GM23338 (cell line): ENCODE results near the gene IL9.

Experiments
- CREB1 ChIP-seq: fragments of 250-450 bp; sonication (Bioruptor Pico); IDR thresholded peaks from 2 replicates; pipeline ENCODE4 v1.5.0; 2020; ENCODE audit warnings: low read depth, mild to moderate bottlenecking, moderate library complexity
- EZH2 ChIP-seq: fragments of 200-600 bp; sonication (generic); IDR thresholded peaks from one replicate; pipeline ENCODE4 v1.8.0; 2017; ENCODE audit warnings: antibody characterized with exemption, mild to moderate bottlenecking, low read depth; ENCODE audit not compliant: unreplicated experiment
- EZH2phosphoT487 ChIP-seq: fragments of 200-600 bp; sonication (generic); IDR thresholded peaks from one replicate; pipeline ENCODE4 v1.8.1; 2018; ENCODE audit warnings: antibody characterized with exemption; ENCODE audit not compliant: unreplicated experiment
- POLR2AphosphoS5 ChIP-seq: IDR thresholded peaks from 2 replicates; pipeline ENCODE4 v1.6.1; 2016; ENCODE audit warnings: antibody characterized with exemption, low read depth
- STAT1 ChIP-seq: IDR thresholded peaks from one replicate; pipeline ENCODE4 v1.6.1; 2016; ENCODE audit warnings: antibody characterized with exemption; ENCODE audit not compliant: unreplicated experiment
- ZNF114 ChIP-seq: fragments of 250-450 bp; sonication (Bioruptor Pico); IDR thresholded peaks from 2 replicates; pipeline ENCODE4 v1.5.0; 2020; ENCODE audit warnings: mild to moderate bottlenecking, moderate library complexity
- TF ChIP-seq, protein P1 (sequence below), 2 experiments: fragments of 200-600 bp in 1 of 2; sonication (generic) in 1 of 2; conservative IDR thresholded peaks; 2 replicates each; pipeline versions ENCODE4 v1.5.1 to v1.6.1; 2016 to 2017; ENCODE audit warnings: antibody characterized with exemption in 2 of 2, low read depth in 2 of 2, mild to moderate bottlenecking in 2 of 2, moderate library complexity in 1 of 2
- TF ChIP-seq, protein P2 (sequence below): IDR thresholded peaks from one replicate; pipeline ENCODE4 v1.6.1; 2018; ENCODE audit warnings: antibody characterized with exemption; ENCODE audit not compliant: unreplicated experiment
- TF ChIP-seq, protein P3 (sequence below): IDR thresholded peaks from 2 replicates; pipeline ENCODE4 v1.6.1; 2016; ENCODE audit warnings: antibody characterized with exemption
- TF ChIP-seq, protein P4 (sequence below): fragments of 250-450 bp; sonication (Bioruptor Pico); IDR thresholded peaks from 2 replicates; pipeline ENCODE4 v1.5.0; 2020; ENCODE audit warnings: mild to moderate bottlenecking, moderate library complexity

DNA sequence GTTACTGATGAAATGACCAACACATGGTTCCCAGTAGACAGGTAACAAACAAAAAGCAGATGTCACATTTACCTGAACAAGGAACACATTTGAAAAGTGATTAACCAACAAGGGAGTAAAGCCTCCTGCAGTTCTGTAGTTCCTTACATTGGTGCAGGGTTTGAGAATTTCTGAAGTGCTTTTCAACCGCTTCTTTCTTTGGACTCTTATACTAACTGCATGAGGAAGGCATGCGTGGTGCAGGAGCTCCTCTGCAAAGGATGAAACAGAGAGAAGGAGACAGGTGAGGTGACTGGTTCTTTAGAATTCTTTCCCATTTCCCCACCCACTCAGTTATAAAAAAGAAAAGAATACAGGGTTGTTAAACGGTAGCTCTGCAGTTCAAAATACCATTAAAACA is 4.6 kb upstream of the IL9 start:
- TF ChIP-seq, protein P1, sequence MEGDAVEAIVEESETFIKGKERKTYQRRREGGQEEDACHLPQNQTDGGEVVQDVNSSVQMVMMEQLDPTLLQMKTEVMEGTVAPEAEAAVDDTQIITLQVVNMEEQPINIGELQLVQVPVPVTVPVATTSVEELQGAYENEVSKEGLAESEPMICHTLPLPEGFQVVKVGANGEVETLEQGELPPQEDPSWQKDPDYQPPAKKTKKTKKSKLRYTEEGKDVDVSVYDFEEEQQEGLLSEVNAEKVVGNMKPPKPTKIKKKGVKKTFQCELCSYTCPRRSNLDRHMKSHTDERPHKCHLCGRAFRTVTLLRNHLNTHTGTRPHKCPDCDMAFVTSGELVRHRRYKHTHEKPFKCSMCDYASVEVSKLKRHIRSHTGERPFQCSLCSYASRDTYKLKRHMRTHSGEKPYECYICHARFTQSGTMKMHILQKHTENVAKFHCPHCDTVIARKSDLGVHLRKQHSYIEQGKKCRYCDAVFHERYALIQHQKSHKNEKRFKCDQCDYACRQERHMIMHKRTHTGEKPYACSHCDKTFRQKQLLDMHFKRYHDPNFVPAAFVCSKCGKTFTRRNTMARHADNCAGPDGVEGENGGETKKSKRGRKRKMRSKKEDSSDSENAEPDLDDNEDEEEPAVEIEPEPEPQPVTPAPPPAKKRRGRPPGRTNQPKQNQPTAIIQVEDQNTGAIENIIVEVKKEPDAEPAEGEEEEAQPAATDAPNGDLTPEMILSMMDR (conservative IDR thresholded peaks at IDR 0.05; ENCODE audit: low read depth in 2 of 2) = no peak
- TF ChIP-seq CREB1 (CRISPR knock-in tag) = no peak
- TF ChIP-seq EZH2 = no peak
- no peak for TF ChIP-seq POLR2AphosphoS5
- TF ChIP-seq, protein P2, sequence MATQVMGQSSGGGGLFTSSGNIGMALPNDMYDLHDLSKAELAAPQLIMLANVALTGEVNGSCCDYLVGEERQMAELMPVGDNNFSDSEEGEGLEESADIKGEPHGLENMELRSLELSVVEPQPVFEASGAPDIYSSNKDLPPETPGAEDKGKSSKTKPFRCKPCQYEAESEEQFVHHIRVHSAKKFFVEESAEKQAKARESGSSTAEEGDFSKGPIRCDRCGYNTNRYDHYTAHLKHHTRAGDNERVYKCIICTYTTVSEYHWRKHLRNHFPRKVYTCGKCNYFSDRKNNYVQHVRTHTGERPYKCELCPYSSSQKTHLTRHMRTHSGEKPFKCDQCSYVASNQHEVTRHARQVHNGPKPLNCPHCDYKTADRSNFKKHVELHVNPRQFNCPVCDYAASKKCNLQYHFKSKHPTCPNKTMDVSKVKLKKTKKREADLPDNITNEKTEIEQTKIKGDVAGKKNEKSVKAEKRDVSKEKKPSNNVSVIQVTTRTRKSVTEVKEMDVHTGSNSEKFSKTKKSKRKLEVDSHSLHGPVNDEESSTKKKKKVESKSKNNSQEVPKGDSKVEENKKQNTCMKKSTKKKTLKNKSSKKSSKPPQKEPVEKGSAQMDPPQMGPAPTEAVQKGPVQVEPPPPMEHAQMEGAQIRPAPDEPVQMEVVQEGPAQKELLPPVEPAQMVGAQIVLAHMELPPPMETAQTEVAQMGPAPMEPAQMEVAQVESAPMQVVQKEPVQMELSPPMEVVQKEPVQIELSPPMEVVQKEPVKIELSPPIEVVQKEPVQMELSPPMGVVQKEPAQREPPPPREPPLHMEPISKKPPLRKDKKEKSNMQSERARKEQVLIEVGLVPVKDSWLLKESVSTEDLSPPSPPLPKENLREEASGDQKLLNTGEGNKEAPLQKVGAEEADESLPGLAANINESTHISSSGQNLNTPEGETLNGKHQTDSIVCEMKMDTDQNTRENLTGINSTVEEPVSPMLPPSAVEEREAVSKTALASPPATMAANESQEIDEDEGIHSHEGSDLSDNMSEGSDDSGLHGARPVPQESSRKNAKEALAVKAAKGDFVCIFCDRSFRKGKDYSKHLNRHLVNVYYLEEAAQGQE = no peak
- TF ChIP-seq, protein P3, sequence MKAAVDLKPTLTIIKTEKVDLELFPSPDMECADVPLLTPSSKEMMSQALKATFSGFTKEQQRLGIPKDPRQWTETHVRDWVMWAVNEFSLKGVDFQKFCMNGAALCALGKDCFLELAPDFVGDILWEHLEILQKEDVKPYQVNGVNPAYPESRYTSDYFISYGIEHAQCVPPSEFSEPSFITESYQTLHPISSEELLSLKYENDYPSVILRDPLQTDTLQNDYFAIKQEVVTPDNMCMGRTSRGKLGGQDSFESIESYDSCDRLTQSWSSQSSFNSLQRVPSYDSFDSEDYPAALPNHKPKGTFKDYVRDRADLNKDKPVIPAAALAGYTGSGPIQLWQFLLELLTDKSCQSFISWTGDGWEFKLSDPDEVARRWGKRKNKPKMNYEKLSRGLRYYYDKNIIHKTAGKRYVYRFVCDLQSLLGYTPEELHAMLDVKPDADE = no peak
- no peak for TF ChIP-seq STAT1
- TF ChIP-seq EZH2phosphoT487 = no peak
- TF ChIP-seq, protein P4, sequence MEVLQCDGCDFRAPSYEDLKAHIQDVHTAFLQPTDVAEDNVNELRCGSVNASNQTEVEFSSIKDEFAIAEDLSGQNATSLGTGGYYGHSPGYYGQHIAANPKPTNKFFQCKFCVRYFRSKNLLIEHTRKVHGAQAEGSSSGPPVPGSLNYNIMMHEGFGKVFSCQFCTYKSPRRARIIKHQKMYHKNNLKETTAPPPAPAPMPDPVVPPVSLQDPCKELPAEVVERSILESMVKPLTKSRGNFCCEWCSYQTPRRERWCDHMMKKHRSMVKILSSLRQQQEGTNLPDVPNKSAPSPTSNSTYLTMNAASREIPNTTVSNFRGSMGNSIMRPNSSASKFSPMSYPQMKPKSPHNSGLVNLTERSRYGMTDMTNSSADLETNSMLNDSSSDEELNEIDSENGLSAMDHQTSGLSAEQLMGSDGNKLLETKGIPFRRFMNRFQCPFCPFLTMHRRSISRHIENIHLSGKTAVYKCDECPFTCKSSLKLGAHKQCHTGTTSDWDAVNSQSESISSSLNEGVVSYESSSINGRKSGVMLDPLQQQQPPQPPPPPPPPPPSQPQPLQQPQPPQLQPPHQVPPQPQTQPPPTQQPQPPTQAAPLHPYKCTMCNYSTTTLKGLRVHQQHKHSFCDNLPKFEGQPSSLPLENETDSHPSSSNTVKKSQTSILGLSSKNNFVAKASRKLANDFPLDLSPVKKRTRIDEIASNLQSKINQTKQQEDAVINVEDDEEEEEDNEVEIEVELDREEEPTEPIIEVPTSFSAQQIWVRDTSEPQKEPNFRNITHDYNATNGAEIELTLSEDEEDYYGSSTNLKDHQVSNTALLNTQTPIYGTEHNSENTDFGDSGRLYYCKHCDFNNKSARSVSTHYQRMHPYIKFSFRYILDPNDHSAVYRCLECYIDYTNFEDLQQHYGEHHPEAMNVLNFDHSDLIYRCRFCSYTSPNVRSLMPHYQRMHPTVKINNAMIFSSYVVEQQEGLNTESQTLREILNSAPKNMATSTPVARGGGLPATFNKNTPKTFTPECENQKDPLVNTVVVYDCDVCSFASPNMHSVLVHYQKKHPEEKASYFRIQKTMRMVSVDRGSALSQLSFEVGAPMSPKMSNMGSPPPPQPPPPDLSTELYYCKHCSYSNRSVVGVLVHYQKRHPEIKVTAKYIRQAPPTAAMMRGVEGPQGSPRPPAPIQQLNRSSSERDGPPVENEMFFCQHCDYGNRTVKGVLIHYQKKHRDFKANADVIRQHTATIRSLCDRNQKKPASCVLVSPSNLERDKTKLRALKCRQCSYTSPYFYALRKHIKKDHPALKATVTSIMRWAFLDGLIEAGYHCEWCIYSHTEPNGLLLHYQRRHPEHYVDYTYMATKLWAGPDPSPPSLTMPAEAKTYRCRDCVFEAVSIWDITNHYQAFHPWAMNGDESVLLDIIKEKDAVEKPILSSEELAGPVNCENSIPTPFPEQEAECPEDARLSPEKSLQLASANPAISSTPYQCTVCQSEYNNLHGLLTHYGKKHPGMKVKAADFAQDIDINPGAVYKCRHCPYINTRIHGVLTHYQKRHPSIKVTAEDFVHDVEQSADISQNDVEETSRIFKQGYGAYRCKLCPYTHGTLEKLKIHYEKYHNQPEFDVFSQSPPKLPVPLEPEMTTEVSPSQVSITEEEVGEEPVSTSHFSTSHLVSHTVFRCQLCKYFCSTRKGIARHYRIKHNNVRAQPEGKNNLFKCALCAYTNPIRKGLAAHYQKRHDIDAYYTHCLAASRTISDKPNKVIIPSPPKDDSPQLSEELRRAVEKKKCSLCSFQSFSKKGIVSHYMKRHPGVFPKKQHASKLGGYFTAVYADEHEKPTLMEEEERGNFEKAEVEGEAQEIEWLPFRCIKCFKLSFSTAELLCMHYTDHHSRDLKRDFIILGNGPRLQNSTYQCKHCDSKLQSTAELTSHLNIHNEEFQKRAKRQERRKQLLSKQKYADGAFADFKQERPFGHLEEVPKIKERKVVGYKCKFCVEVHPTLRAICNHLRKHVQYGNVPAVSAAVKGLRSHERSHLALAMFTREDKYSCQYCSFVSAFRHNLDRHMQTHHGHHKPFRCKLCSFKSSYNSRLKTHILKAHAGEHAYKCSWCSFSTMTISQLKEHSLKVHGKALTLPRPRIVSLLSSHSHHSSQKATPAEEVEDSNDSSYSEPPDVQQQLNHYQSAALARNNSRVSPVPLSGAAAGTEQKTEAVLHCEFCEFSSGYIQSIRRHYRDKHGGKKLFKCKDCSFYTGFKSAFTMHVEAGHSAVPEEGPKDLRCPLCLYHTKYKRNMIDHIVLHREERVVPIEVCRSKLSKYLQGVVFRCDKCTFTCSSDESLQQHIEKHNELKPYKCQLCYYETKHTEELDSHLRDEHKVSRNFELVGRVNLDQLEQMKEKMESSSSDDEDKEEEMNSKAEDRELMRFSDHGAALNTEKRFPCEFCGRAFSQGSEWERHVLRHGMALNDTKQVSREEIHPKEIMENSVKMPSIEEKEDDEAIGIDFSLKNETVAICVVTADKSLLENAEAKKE (CRISPR knock-in tag) = no peak
- TF ChIP-seq ZNF114 (CRISPR knock-in tag) = no peak
